Measurements from ENCODE around the gene COX7A2L. TPM values are rescaled to one million over a fixed set of nuclear protein-coding genes. Genes with fewer than 3 reads are reported as not detected.

The COX7A2L gene
- total and polyA plus RNA-seq, 2 of the 8 experiments (the other 6 are each of a cell fraction or from before 2014, with no cell fraction given) = 85.6 to 114 TPM

DNA sequence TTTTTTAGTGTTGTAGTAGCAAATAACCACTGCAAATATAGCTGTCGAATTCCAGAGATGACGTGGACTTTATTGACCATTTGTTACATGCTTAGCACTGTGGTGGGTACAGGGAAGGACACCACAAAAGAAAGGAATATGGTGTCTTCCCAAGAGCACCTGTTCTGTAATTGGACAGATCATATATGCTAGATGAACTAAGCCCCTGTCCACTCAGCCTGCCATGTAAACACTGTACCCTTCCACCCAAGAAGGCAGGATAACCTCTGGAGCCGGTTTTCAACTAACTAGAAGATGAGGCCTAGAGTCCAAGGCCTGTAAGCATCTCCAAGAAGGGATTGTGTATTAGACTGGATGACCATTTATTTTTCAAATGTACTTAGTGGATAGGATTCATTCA, 44.1 kb downstream of the COX7A2L start (continued):
- TF ChIP-seq, protein P1, sequence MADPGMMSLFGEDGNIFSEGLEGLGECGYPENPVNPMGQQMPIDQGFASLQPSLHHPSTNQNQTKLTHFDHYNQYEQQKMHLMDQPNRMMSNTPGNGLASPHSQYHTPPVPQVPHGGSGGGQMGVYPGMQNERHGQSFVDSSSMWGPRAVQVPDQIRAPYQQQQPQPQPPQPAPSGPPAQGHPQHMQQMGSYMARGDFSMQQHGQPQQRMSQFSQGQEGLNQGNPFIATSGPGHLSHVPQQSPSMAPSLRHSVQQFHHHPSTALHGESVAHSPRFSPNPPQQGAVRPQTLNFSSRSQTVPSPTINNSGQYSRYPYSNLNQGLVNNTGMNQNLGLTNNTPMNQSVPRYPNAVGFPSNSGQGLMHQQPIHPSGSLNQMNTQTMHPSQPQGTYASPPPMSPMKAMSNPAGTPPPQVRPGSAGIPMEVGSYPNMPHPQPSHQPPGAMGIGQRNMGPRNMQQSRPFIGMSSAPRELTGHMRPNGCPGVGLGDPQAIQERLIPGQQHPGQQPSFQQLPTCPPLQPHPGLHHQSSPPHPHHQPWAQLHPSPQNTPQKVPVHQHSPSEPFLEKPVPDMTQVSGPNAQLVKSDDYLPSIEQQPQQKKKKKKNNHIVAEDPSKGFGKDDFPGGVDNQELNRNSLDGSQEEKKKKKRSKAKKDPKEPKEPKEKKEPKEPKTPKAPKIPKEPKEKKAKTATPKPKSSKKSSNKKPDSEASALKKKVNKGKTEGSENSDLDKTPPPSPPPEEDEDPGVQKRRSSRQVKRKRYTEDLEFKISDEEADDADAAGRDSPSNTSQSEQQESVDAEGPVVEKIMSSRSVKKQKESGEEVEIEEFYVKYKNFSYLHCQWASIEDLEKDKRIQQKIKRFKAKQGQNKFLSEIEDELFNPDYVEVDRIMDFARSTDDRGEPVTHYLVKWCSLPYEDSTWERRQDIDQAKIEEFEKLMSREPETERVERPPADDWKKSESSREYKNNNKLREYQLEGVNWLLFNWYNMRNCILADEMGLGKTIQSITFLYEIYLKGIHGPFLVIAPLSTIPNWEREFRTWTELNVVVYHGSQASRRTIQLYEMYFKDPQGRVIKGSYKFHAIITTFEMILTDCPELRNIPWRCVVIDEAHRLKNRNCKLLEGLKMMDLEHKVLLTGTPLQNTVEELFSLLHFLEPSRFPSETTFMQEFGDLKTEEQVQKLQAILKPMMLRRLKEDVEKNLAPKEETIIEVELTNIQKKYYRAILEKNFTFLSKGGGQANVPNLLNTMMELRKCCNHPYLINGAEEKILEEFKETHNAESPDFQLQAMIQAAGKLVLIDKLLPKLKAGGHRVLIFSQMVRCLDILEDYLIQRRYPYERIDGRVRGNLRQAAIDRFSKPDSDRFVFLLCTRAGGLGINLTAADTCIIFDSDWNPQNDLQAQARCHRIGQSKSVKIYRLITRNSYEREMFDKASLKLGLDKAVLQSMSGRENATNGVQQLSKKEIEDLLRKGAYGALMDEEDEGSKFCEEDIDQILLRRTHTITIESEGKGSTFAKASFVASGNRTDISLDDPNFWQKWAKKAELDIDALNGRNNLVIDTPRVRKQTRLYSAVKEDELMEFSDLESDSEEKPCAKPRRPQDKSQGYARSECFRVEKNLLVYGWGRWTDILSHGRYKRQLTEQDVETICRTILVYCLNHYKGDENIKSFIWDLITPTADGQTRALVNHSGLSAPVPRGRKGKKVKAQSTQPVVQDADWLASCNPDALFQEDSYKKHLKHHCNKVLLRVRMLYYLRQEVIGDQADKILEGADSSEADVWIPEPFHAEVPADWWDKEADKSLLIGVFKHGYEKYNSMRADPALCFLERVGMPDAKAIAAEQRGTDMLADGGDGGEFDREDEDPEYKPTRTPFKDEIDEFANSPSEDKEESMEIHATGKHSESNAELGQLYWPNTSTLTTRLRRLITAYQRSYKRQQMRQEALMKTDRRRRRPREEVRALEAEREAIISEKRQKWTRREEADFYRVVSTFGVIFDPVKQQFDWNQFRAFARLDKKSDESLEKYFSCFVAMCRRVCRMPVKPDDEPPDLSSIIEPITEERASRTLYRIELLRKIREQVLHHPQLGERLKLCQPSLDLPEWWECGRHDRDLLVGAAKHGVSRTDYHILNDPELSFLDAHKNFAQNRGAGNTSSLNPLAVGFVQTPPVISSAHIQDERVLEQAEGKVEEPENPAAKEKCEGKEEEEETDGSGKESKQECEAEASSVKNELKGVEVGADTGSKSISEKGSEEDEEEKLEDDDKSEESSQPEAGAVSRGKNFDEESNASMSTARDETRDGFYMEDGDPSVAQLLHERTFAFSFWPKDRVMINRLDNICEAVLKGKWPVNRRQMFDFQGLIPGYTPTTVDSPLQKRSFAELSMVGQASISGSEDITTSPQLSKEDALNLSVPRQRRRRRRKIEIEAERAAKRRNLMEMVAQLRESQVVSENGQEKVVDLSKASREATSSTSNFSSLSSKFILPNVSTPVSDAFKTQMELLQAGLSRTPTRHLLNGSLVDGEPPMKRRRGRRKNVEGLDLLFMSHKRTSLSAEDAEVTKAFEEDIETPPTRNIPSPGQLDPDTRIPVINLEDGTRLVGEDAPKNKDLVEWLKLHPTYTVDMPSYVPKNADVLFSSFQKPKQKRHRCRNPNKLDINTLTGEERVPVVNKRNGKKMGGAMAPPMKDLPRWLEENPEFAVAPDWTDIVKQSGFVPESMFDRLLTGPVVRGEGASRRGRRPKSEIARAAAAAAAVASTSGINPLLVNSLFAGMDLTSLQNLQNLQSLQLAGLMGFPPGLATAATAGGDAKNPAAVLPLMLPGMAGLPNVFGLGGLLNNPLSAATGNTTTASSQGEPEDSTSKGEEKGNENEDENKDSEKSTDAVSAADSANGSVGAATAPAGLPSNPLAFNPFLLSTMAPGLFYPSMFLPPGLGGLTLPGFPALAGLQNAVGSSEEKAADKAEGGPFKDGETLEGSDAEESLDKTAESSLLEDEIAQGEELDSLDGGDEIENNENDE (IDR thresholded peaks at IDR 0.05; ENCODE audit: insufficient replicate concordance, low read length) = no peak
- no peak for TF ChIP-seq CHD1 (IDR thresholded peaks at IDR 0.05; ENCODE audit: low read depth, low read length)
- TF ChIP-seq, protein P2, sequence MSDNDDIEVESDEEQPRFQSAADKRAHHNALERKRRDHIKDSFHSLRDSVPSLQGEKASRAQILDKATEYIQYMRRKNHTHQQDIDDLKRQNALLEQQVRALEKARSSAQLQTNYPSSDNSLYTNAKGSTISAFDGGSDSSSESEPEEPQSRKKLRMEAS (IDR thresholded peaks at IDR 0.05) = no peak

Data from H1 (cell line).